IPS-NIHi7 (cell line): ENCODE data around the gene NRIP1.

ENCODE experiments used
- DNase-seq: peaks from one replicate; pipeline ENCODE4 v3.0.0; 2012; ENCODE audit warnings: mixed read lengths; ENCODE audit errors: extremely low spot score

NRIP1 gene

GRCh38 chr21:14916676-14917141 lies 148.1 kb downstream of the NRIP1 start:
- DNase-seq, result peak; percentile 17

GRCh38 chr21:14913638-14914037 lies 151.2 kb downstream of the NRIP1 start:
- DNase-seq, result no peak

- DNase-seq, result no peak
Measured at GRCh38 chr21:14911351-14911750, 153.4 kb downstream of the NRIP1 start.
